AG08395 (cell line): ENCODE data around the gene VAV1.

Source experiments
- DNase-seq: peaks from one replicate; pipeline ENCODE4 v3.0.0; 2012; ENCODE audit warnings: mixed read lengths, low spot score

VAV1 gene, protein sequence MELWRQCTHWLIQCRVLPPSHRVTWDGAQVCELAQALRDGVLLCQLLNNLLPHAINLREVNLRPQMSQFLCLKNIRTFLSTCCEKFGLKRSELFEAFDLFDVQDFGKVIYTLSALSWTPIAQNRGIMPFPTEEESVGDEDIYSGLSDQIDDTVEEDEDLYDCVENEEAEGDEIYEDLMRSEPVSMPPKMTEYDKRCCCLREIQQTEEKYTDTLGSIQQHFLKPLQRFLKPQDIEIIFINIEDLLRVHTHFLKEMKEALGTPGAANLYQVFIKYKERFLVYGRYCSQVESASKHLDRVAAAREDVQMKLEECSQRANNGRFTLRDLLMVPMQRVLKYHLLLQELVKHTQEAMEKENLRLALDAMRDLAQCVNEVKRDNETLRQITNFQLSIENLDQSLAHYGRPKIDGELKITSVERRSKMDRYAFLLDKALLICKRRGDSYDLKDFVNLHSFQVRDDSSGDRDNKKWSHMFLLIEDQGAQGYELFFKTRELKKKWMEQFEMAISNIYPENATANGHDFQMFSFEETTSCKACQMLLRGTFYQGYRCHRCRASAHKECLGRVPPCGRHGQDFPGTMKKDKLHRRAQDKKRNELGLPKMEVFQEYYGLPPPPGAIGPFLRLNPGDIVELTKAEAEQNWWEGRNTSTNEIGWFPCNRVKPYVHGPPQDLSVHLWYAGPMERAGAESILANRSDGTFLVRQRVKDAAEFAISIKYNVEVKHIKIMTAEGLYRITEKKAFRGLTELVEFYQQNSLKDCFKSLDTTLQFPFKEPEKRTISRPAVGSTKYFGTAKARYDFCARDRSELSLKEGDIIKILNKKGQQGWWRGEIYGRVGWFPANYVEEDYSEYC

DNA sequence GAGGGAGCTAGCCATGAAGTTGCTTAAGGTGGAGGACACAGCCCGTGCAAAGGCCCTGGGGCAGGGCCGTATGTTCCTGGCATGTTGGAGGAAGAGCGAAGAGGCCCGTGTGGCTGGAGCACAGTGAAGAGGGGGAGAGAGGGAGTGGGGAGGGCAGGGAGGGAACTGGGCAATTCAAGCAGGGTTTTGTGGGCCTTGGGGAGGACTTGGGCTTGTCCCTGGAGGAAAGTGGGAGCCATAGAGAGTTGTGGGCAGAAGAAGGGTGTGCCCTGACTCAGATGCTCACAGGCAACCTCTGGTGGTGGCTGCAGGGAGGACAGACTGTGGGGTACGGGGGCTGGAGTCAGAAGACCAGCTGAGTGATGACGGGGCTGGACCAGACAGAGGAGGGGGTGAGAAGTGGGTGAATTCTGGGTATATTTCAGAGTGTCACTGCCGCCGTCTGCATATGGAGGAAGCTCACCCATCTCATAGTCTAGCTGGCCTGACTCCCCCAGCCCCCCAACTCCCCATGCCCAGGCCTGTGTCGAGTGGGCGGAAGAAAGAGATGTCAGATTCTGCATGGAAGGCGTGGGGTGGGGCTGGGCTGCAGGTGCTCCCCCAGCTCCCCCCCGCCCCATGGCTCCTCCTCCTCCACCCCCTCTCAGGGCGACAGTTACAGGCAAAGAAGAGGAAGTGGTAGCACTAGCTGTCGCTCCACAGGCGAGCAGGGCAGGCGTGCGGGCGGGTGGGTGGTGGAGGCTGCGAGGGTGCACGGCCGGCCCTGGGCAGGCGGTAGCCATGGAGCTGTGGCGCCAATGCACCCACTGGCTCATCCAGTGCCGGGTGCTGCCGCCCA is at the start of gene VAV1:
VAV1 (plus strand) TSS at position 681 of the 838 bp plus-strand sequence; CDS start at position 781, 100 bp downstream.
- no peak for DNase-seq

DNA sequence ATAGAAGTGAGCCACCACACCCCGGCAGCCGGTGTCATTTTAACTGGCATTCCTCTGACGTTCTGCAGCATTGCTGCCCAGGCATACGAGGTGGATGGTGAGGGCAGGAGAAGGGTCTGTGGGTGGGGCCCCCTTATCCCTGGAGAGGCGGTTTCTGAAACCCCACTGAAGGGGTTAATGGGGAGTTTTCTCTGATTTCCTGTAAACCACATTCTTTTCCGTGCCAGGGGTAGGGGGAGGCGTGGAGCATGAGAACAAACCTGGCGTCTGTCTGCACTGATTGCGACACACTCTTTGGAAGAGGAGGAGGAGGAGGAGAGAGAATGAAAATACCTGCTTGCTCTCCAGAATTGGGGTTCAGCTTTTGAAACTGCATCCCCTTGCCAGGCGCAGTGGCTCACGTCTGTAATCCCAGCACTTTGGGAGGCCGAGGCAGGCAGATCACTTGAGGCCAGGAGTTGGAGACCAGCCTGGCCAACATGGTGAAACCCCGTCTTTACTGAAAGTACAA is 49.3 kb upstream of the VAV1 start:
- DNase-seq = peak; percentile 42

DNA sequence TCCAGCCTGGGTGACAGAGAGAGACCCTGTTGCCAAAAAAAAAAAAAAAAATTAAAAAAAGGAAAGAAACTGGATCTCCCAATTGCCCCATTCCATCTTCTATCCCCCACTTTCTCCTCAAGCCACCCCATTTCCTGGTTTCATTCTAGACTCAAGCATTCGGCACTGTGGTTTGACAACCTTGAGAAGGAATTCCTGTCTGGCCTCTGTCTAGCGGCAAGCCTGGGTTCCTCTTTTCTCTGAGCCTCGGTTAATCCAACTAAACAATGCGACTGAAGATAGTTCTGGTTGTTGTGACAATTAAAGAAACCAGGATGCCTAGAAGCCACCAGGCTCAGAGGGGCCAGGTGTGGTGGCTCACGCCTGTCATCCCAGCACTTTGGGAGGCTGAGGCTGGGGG is 48.8 kb upstream of the VAV1 start:
- no peak for DNase-seq

DNA sequence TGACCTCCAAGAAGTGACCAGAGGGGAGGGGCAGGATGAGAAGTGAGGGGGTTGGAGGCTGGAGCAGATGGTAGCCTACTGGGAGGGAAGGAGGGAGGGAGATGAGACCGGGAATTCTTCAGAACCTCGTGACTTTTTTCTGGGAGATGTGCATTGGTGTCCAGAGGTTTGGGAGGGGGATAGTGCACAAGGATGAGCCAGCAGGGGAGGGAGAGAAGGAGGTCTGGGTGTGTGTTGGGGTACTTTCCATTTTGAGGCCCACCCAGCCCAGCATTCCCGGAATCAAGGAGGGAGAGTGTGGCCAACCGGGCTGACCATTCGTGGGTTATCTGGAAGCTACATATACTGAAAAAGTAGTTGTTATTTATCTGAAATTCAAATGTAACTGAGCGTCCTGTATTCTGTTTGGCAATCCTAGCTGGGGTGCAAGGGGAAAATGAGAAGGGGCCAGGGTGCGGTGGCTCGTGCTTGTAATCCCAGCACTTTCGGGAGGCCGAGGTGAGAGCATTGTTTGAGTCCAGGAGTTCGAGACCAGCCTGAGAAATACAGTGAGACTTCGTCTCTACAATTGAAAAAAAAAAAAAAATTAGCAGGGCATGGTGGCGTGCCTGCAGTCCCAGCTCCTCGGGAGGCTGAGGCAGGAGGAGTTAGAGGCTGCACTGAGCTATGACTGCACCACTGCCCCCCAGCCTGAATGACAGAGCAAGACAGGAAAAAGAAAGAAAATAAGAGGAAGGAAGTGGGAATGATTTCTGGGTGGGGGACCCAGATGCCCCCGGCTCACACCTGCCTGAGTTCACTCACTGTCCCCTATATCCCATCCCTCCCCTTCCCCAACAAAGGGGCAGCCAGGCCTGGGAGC is 47.6 kb upstream of the VAV1 start:
- DNase-seq = no peak

DNA sequence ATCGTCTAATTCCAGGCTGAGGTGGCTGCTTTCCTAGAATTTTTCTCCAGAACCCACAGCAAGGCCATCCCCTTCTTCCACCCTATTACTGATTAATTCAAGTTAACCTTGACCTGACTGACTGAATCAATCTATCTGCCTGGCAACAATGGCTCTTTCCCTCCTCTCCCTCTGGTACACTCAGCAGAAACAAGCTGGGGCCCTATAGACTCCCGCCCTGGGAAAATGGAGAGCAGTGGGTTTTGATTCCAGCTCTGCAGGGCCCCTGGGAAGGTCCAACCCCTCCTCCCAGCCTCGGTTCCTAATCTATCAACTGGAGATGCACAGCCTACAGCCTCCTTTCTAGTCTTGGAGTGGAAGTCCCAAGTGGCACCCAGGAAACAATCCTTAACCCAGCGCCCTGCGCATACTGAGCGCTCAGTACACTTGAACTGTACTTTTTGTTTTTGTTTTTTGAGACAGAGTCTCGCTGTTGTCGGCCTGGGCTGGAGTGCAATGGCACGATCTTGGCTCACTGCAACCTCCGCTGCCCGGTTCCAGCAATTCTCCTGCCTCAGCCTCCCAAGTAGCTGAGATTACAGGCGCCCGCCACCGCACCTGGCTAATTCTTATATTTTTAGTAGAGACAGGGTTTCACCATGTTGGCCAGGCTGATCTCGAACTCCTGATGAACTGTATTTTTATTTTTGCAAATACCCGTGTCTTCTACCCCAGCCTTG is 46.8 kb upstream of the VAV1 start:
- no peak for DNase-seq

DNA sequence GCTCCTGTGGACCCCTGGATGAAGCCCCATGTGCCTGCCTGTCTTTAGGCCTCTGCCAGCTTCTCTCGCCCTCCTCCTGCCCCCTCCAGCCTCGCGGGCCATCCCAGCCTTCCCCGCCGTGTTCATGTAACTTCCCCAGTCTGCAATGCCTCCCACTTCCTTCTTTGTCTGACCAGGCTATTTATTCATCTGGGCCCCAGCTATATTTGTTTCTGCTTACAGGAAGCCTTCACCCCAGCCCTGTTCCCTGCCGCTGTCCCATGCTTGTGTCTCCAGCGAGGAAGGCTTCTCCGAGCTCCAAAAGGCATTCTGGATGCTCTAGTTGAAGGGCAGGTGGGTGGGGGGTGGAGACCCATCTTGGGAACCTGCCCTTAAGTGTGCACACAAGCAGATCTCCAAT is 44.2 kb upstream of the VAV1 start:
- no peak for DNase-seq

DNA sequence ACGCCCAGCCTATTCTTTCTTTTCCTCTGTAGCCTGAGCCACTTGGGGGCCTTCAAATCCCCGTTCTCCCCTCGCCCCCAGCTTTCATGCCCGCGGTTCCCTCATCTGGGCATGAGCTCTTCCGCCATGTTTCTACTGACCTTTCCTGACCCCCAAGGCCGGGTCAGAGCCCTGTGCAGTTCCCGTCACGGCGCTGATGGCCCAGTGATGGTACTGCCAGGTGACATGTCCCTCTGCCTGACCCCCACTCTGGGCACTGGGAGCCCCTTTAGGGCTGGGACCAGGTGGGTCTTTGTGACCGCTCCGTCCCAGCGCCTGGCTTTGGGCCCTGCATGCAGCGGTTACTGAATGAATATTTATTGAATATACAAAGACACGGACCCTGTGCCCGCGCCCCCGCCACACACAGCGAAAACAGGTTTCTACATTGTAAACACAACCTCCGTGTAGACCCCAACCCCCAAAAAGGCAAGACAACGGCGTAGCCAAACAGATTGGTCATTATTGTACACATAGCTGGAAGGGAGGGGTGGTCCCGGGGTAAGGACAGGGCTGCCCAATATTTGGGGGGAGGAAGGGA is 42.8 kb upstream of the VAV1 start:
- DNase-seq = no peak

DNA sequence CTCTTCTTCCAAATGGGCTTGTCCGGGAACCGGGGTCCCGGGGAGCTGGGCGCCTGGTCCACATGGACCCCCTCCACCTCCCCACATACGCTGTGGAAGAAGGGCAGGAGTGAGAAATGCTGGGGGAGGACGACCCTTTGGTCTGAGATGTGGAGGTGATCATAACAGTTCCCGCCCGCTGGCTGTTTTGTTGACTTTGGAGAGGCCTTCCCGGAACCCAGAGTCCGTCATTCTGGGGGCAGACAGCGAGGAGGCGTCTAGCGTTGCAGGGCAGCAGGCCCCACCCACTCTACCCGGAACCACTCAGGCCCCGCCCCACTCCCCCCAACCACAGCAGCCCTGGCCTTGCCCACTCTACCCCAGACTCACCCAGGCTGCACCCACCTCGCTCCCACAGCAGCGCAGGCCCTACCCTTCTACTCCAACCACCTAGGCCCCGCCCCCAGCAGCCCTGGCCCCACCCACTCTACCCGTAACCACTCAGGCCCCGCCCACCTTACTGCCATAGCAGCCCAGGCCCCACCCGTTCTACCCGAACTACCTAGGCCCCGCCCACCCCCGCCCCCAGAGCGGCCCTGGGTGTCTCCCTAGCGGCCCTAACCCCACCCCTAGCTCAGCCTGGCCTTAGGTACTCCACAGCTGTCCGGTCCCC is 42.2 kb upstream of the VAV1 start:
- no peak for DNase-seq

DNA sequence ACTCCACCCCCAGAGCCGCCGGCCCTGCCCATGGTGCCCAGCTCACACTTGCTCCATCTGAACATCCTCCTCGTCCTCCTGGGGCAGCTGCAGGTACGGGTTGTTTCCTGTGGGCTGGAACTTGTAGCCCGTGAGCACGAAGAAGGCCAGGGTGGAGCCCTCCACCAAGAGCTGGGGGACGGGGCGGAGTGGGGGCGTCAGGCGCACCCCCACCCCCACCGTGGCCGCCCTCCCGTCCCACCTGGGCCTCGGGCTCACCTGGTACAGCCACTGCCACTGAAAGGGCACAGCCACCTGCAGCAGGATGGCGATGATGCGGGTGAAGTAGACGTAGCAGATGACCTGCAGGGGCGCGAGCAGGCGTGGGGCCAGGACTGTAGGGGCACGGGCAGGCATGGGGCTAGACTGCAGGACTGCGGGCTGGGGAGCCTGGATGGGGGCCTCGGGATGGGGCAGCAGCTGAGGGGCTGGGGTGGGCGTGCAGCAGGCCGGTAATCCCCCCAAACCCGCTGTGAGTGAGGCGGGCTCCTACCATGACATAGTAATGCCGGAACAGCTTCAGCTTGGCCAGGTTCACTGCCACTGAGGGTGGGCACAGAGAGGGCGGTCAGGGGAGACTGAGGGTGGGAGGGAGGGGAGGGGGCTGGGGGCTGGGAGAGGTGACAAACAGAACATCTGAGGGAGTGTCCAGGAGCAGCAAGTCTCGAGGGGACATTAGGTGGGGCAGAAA is 41.4 kb upstream of the VAV1 start:
- DNase-seq = no peak

DNA sequence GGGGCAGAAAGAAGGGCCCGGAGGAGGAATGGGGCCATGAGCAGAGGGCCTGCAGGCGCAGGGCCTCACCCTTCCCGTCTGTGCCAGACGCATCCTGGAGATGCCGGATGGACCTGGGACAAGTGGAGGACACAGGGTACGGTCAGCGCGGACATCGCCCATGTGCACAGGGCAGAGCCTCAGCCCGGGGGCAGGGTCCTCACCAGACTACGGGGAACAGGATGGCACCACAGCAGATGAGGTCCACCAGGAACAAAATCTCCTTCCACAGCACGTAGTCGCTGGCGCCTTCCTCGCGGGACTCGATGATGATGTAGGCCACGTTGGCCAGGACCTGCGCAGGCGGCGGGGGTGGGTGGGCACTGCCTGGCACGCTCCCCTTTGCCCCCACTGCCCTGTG is 40.7 kb upstream of the VAV1 start:
- DNase-seq = no peak

DNA sequence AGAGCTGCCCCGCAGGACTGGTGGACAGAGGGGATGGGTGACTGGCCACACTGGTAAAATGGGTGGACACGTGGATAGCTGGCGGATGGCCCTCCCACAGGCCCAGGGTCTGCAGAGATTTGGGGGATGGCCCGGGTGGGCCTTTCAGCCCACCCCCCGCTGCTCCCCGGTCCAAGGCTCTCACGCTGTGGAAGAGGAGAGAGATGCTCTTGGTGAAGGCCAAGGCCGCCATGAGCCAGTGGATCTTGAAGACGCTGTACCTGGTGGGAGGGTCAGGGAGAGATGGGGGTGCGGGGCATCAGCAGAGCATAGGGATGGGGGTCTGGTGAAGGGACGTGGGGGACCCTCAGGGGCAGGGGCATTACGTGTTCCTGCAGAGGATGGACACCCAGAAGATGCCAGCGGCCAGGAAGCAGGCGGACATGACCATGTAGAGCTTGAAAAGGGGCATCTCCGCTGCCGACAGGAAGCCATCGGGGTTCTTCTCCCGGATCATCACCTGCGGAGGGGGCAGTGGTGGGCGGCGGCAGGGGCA is 39.6 kb upstream of the VAV1 start:
- no peak for DNase-seq

DNA sequence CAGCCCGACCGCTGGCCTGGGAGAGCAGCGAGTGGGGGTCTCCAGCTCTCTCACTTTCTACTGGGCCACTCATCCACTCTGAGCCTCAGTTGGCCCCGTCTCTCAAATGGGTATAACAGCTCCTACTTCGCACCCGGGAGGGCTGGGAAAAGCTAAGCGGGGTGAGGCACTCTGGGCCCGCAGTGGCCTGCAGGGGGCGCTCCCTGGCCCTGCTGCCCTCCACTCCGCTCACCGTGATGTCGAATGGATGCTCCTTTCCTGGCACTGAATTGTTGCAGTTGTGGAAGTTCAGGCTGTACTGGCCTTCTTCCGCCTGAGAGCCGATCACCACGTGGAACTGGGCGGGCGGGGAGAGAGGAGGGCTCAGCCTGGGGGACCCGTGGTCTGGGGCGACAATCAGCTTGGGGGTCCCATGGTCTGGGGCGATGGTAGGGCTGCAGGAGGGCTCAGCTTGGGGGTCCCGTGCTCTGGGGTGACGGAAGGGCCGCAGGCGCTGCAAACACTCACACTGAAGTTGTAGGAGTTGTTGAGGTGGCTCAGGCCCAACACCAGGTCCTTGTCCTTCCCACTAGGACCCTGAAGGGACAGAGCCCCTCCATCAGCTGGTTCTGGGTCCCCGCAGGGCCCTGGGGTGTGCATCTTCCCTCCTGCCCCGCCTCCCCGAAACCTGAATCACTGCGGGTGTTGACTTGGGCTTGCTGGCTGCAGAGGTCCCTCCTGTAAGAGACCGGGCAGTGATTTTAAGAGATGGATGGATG is 39.0 kb upstream of the VAV1 start:
- DNase-seq = no peak

DNA sequence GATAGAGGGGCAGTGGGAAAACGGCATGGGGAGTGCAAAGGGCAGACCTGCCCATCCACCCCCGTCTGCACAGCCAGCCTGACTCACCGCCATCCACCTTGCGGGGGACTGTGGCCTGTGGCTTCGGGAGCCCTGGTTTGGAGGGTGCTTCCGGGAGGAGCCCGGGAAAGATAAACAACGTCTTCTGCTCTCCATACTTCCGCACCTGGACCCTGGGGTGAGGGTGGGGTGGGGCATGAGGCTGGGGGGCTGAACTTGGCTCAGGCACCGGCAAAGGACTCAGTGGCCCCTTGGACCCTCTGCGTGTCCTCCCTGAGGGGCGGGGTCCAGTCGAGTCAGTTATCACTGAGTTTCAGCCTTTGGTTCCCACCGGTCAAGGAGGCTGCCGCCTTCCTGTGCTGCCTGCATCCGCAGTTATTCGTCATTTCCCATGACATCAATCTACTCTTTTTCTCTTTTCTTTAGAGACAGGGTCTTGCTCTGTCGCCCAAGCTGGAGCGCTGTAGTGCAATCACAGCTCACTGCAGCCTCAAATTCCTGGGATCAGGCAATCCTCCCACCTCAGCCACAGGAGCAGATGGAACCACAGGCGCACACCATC is 38.3 kb upstream of the VAV1 start:
- no peak for DNase-seq

DNA sequence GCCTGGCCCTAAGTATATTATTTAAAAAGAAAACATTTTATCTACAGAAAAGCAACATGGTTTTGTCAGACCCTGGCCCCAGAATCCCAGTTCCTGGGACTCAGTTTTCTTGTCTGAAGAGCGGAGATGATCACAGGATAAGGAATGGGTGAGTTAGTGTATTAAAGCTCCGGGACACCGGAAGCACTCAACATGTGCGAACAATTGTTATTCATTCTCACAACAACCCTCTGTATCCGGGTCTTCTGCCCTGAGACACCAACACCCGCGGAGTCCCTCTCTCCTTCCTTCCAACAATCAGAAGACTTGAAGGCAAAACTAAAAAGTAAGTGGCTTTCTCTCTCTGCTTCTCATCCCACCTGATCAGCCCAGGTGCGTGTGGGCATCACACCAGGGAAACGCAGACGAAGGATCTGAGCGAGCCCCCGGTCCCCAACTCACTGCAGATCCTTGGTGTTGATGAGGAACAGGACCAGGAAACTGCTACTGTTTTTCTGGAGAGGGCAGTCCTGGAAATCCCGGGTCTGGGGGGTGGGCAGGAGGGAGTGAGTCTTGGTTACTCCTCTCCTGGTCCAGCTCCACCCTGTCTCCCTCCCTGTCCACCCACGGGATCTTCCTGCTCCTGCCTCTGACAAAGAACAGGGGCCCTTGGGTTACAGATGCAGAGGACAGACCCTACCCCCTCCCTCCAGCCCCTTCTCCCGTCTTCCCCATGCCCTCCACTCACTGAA is 37.2 kb upstream of the VAV1 start:
- DNase-seq = no peak

DNA sequence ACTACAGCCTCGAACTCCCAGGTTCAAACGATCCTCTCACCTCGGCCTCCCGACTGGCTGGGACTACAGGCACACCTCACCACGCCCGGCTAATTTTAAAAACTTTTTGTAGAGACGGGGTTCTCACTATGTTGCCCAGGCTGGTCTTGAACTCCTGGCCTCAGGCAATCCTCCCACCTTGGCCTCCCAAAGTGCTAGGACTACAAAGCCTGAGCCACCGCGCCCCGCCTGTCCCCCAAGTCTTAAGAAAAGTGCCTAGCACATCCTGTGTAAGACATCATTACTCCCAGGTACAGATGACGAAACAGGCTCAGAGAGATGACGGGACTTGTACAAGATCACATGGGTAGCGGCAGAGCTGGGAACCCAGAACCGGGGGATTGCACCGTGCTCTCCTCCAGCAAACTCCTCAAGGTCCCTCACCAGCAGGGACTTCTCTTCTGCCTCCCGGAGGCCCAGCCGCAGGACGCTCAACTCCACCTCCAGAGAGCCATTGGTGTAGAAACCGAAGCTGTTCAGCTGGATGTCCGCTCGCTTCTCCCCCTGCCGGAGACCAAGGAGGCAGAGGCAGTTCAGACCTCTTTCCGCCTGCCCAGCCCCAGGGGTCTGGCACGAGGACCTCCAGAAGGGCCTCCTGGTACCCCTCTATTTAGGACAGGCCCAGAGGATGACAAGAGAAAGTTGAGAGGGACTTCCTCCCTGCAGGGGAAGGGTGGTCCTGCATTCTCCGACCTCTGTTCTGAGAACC is 36.2 kb upstream of the VAV1 start:
- DNase-seq = peak; percentile 89

DNA sequence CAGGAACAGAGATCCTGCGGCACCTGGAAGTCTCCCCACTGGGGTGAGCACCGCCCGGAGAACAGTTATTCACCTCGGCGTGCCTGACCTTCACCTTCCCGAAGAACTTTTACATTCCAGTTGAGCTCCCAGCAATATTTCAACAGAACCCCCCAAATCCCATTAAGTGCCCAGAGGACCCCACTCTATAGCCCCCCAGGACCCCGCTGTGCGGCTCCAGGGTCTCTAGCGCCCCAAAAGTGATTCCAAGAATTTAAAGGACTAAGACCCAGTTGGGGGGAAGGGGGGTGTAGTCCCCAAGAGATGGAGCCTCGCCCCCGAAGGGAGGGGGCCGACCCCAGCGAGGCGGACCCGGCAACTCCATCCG is 35.6 kb upstream of the VAV1 start:
- no peak for DNase-seq
